PFSK-1 (cell line): ENCODE results near the gene PLAC1.

Experiments used
- POLR2AphosphoS5 ChIP-seq: IDR thresholded peaks from 2 replicates; pipeline ENCODE4 v1.6.1; 2012; ENCODE audit warnings: low read depth, mild to moderate bottlenecking, control low read depth, low read length, moderate library complexity
- REST ChIP-seq, 2 experiments: IDR thresholded peaks; 2 replicates each; pipeline versions ENCODE4 v1.6.1 to v1.8.0; 2011 to 2012; ENCODE audit warnings: low read depth in 2 of 2, low read length in 2 of 2, control low read depth in 1 of 2, inconsistent platforms in 1 of 2, mild to moderate bottlenecking in 1 of 2, moderate library complexity in 1 of 2; ENCODE audit not compliant: insufficient read depth in 1 of 2
- SIN3A ChIP-seq: IDR thresholded peaks from 2 replicates; pipeline ENCODE4 v1.6.1; 2012; ENCODE audit warnings: mild to moderate bottlenecking, low read length, moderate library complexity, borderline replicate concordance; ENCODE audit not compliant: insufficient read depth

GRCh38 chrX:134693644-134694043 is 35.4 kb upstream of the PLAC1 start:
- no peak for TF ChIP-seq POLR2AphosphoS5
- no peak for TF ChIP-seq REST (IDR thresholded peaks at IDR 0.05; ENCODE audit: insufficient read depth in 1 of 2, low read depth in 2 of 2, low read length in 2 of 2)
- no peak for TF ChIP-seq SIN3A
